IPS-20b (cell line): Measurements from ENCODE around the gene GALNT7.

Experiments used
- H3K27ac ChIP-seq: one replicate; pipeline ENCODE4 v1.5.1; 2013; ENCODE audit warnings: low read length
- H3K27me3 ChIP-seq: 2 replicates; pipeline ENCODE4 v1.6.1; 2013; ENCODE audit warnings: mild to moderate bottlenecking, low read length, inconsistent platforms; ENCODE audit not compliant: insufficient read depth
- H3K36me3 ChIP-seq: 2 replicates; pipeline ENCODE4 v1.6.1; 2013; ENCODE audit warnings: low read depth, mild to moderate bottlenecking, inconsistent platforms, low read length, moderate library complexity; ENCODE audit not compliant: insufficient read depth
- H3K4me1 ChIP-seq: 2 replicates; pipeline ENCODE4 v1.6.1; 2013; ENCODE audit warnings: mild to moderate bottlenecking, control low read depth, inconsistent platforms, low read length, moderate library complexity; ENCODE audit not compliant: insufficient read depth
- H3K4me3 ChIP-seq: 2 replicates; pipeline ENCODE4 v1.5.1; 2013; ENCODE audit warnings: mild to moderate bottlenecking, low read length, inconsistent platforms
- H3K9ac ChIP-seq: 2 replicates; pipeline ENCODE4 v1.6.1; 2013; ENCODE audit warnings: low read depth, mild to moderate bottlenecking, inconsistent platforms, low read length, moderate library complexity
- H3K9me3 ChIP-seq: 2 replicates; pipeline ENCODE4 v1.6.1; 2013; ENCODE audit warnings: mild to moderate bottlenecking, low read depth, low read length, inconsistent platforms; ENCODE audit not compliant: insufficient read depth

GALNT7 gene

GRCh38 chr4:173242466-173243250 lies 74.0 kb downstream of the GALNT7 start:
- Histone ChIP-seq H3K27me3 (no peaks in the 10 kb centered on the region), H3K4me1 (peaks cover 71% of the 10 kb centered on the region), H3K36me3 (0 out of 2 replicates have a peak, but pooled peaks cover under 1% of the 10 kb centered on the region), H3K9ac (0 out of 2 replicates have a peak overlapping the region, but pooled peaks have one; percentile 10), H3K4me3 (no peak overlapping the region), H3K27ac (no peak overlapping the region), H3K9me3 (no peaks in the 10 kb centered on the region)

GRCh38 chr4:173243321-173243720 lies 74.7 kb downstream of the GALNT7 start:
- peaks cover 7% of the 10 kb centered on the region for H3K36me3 ChIP-seq
- H3K27me3 ChIP-seq: no peaks in the 10 kb centered on the region
- H3K9me3 ChIP-seq: no peaks in the 10 kb centered on the region
- peaks cover 67% of the 10 kb centered on the region for H3K4me1 ChIP-seq
- H3K4me3 ChIP-seq: no peak overlapping the region
- H3K27ac ChIP-seq: no peak overlapping the region
- H3K9ac ChIP-seq: 0 out of 2 replicates have a peak overlapping the region, but pooled peaks have one; percentile 10

GRCh38 chr4:173243917-173244658 lies 75.5 kb downstream of the GALNT7 start:
- Histone ChIP-seq H3K36me3 (peaks cover 14% of the 10 kb centered on the region), H3K9ac (peak overlapping the region; percentile 10; the same call in 1 of the 2 replicates), H3K4me1 (peaks cover 62% of the 10 kb centered on the region), H3K4me3 (no peak overlapping the region), H3K27me3 (no peaks in the 10 kb centered on the region), H3K27ac (no peak overlapping the region), H3K9me3 (no peaks in the 10 kb centered on the region)

- Histone ChIP-seq H3K4me1 (peaks cover 59% of the 10 kb centered on the region), H3K9me3 (no peaks in the 10 kb centered on the region), H3K4me3 (peak overlapping the region; percentile 24; the same call in 1 of the 2 replicates), H3K9ac (peak overlapping the region; percentile 55; the same call in 1 of the 2 replicates), H3K36me3 (peaks cover 14% of the 10 kb centered on the region), H3K27me3 (no peaks in the 10 kb centered on the region), H3K27ac (peak overlapping the region; percentile 43)
These were observed 77.3 kb downstream of the GALNT7 start for GRCh38 chr4:173245952-173246351.

- peaks cover 14% of the 10 kb centered on the region for H3K36me3 ChIP-seq
- H3K27ac ChIP-seq: peak overlapping the region; percentile 58
- H3K9me3 ChIP-seq: no peaks in the 10 kb centered on the region
- H3K4me3 ChIP-seq: peak overlapping the region; percentile 43; the same call in 1 of the 2 replicates
- H3K9ac ChIP-seq: peak overlapping the region; percentile 55; the same call in 1 of the 2 replicates
- H3K4me1 ChIP-seq: peaks cover 63% of the 10 kb centered on the region
- H3K27me3 ChIP-seq: no peaks in the 10 kb centered on the region
These were observed 78.1 kb downstream of the GALNT7 start for GRCh38 chr4:173246719-173247118.

- H3K4me1 ChIP-seq: peaks cover 63% of the 10 kb centered on the region
- peak overlapping the region; percentile 43; the same call in 1 of the 2 replicates for H3K4me3 ChIP-seq
- H3K36me3 ChIP-seq: peaks cover 14% of the 10 kb centered on the region
- no peaks in the 10 kb centered on the region for H3K27me3 ChIP-seq
- H3K9ac ChIP-seq: peak overlapping the region; percentile 55; the same call in 1 of the 2 replicates
- no peaks in the 10 kb centered on the region for H3K9me3 ChIP-seq
- peak overlapping the region; percentile 58 for H3K27ac ChIP-seq
These were observed 78.7 kb downstream of the GALNT7 start for GRCh38 chr4:173247321-173247720.

GRCh38 chr4:173248690-173249089 lies 80.1 kb downstream of the GALNT7 start:
- H3K27ac ChIP-seq: no peak overlapping the region
- H3K27me3 ChIP-seq: no peaks in the 10 kb centered on the region
- H3K4me1 ChIP-seq: peaks cover 53% of the 10 kb centered on the region
- no peaks in the 10 kb centered on the region for H3K9me3 ChIP-seq
- no peak overlapping the region for H3K4me3 ChIP-seq
- H3K36me3 ChIP-seq: peaks cover 17% of the 10 kb centered on the region
- no peak overlapping the region for H3K9ac ChIP-seq

- no peaks in the 10 kb centered on the region for H3K27me3 ChIP-seq
- H3K9me3 ChIP-seq: no peaks in the 10 kb centered on the region
- H3K4me3 ChIP-seq: no peak overlapping the region
- peaks cover 30% of the 10 kb centered on the region for H3K4me1 ChIP-seq
- no peak overlapping the region for H3K9ac ChIP-seq
- H3K27ac ChIP-seq: no peak overlapping the region
- H3K36me3 ChIP-seq: peaks cover 17% of the 10 kb centered on the region
These were observed 83.7 kb downstream of the GALNT7 start for GRCh38 chr4:173252024-173252935.

- Histone ChIP-seq H3K4me1 (peaks cover 29% of the 10 kb centered on the region), H3K27ac (no peak overlapping the region)
These were observed 85.0 kb downstream of the GALNT7 start for GRCh38 chr4:173253561-173253960.

GRCh38 chr4:173254646-173255045 lies 86.0 kb downstream of the GALNT7 start:
- H3K27me3 ChIP-seq: no peaks in the 10 kb centered on the region

More at GRCh38 chr4:173253561-173253960, 85.0 kb downstream of the GALNT7 start:
- Histone ChIP-seq H3K27me3 (no peaks in the 10 kb centered on the region), H3K9ac (no peak overlapping the region), H3K9me3 (no peaks in the 10 kb centered on the region), H3K4me3 (no peak overlapping the region), H3K36me3 (peaks cover 8% of the 10 kb centered on the region; the same call in 1 of the 2 replicates)

GRCh38 chr4:173256825-173257224 lies 88.2 kb downstream of the GALNT7 start:
- Histone ChIP-seq H3K36me3 (peaks cover 3% of the 10 kb centered on the region; the same call in 1 of the 2 replicates), H3K4me3 (no peak overlapping the region), H3K9me3 (no peaks in the 10 kb centered on the region), H3K4me1 (peaks cover 21% of the 10 kb centered on the region), H3K9ac (no peak overlapping the region), H3K27ac (no peak overlapping the region), H3K27me3 (no peaks in the 10 kb centered on the region)

More at GRCh38 chr4:173254646-173255045, 86.0 kb downstream of the GALNT7 start:
- Histone ChIP-seq H3K4me1 (peaks cover 29% of the 10 kb centered on the region), H3K27ac (no peak overlapping the region), H3K9ac (no peak overlapping the region), H3K36me3 (peaks cover 3% of the 10 kb centered on the region; the same call in 1 of the 2 replicates), H3K9me3 (no peaks in the 10 kb centered on the region), H3K4me3 (no peak overlapping the region)
